ENCODE measurements around the gene C1GALT1. TPM values are rescaled to one million over a fixed set of nuclear protein-coding genes. Genes with fewer than 3 reads are reported as not detected.

Gene C1GALT1
- polyA plus RNA-seq, 3 donors: 12.5 to 47.7 (median 45.1) TPM

- Mint-ChIP-seq H3K4me1 (no peaks in the 10 kb centered on the region), H3K27me3 (ENCODE audit: low read depth in 3 of 3) (peaks cover 0 to 4% (median 1%) of the 10 kb centered on the region in 3 donors), H3K27ac (no peak overlapping the region), H3K4me3 (no peak overlapping the region), H3K9me3 (peaks cover 0 to 5% (median 4%) of the 10 kb centered on the region in 7 donors), H3K36me3 (no peaks in the 10 kb centered on the region)
- H3K9me3 ChIP-seq (replicated peaks in 1 of 2; ENCODE audit: control insufficient read depth in 1 of 2, insufficient read depth in 1 of 2, low read length in 2 of 2): no peaks in the 10 kb centered on the region
- H3K9ac ChIP-seq (ENCODE audit: insufficient read depth, low read length, poor library complexity, severe bottlenecking): no peak overlapping the region
- DNase-seq: no peak
- no peaks in the 10 kb centered on the region for H3K36me3 ChIP-seq (replicated peaks in 1 of 2; ENCODE audit: control insufficient read depth in 1 of 2, insufficient read depth in 2 of 2, low read length in 2 of 2)
- H3K4me3 ChIP-seq (replicated peaks in 1 of 3; ENCODE audit: low read depth in 2 of 3, low read length in 3 of 3): no peak overlapping the region
- no peaks in the 10 kb centered on the region for H3K79me2 ChIP-seq (ENCODE audit: insufficient read depth, low read length)
- no peak overlapping the region for H2AFZ ChIP-seq (ENCODE audit: insufficient read depth, low read depth, low read length, poor library complexity, severe bottlenecking)
- no peaks in the 10 kb centered on the region for H4K20me1 ChIP-seq (ENCODE audit: insufficient read depth, low read length)
- intact Hi-C loops (cut with micrococcal nuclease): no loop called here
- 0% methylated on average over 1 of the region's 3 CpGs for WGBS (ENCODE audit: insufficient coverage)
- no peak overlapping the region for H3K4me2 ChIP-seq (replicated peaks; ENCODE audit: extremely low read depth, low read length, poor library complexity, severe bottlenecking)
- no peaks in the 10 kb centered on the region for H3K4me1 ChIP-seq (ENCODE audit: control insufficient read depth in 1 of 2, insufficient read depth in 2 of 2, low read length in 2 of 2)
- no peaks in the 10 kb centered on the region for H3K27me3 ChIP-seq (ENCODE audit: control insufficient read depth in 2 of 2, insufficient read depth in 2 of 2, low read length in 2 of 2)
- TF ChIP-seq CTCF (IDR thresholded peaks at IDR 0.05): no peak
- H3K27ac ChIP-seq (ENCODE audit: low read depth in 1 of 2, low read length in 2 of 2): no peak overlapping the region
Measured at GRCh38 chr7:7276161-7276560, 93.8 kb downstream of the C1GALT1 start.

GRCh38 chr7:7290429-7291122 lies 108.2 kb downstream of the C1GALT1 start:
- H3K79me2 ChIP-seq (ENCODE audit: insufficient read depth, low read length): no peaks in the 10 kb centered on the region
- H3K4me2 ChIP-seq (replicated peaks; ENCODE audit: extremely low read depth, low read length, poor library complexity, severe bottlenecking): no peak overlapping the region
- no peak overlapping the region for H3K4me3 ChIP-seq (replicated peaks in 1 of 3; ENCODE audit: low read depth in 2 of 3, low read length in 3 of 3)
- no peak overlapping the region for H3K4me3 Mint-ChIP-seq
- H3K9me3 Mint-ChIP-seq: peaks cover 0 to 6% (median 2%) of the 10 kb centered on the region in 7 donors
- no peak for DNase-seq
- no peak overlapping the region for H3K27ac Mint-ChIP-seq
- TF ChIP-seq CTCF (IDR thresholded peaks at IDR 0.05): no peak
- no peak overlapping the region for H3K9ac ChIP-seq (ENCODE audit: insufficient read depth, low read length, poor library complexity, severe bottlenecking)
- no peaks in the 10 kb centered on the region for H3K36me3 ChIP-seq (replicated peaks in 1 of 2; ENCODE audit: control insufficient read depth in 1 of 2, insufficient read depth in 2 of 2, low read length in 2 of 2)
- H3K27me3 Mint-ChIP-seq (ENCODE audit: low read depth in 3 of 3): peaks cover 0 to 3% (median 2%) of the 10 kb centered on the region in 3 donors
- intact Hi-C loops (cut with micrococcal nuclease): no loop called here
- H3K27me3 ChIP-seq (ENCODE audit: control insufficient read depth in 2 of 2, insufficient read depth in 2 of 2, low read length in 2 of 2): no peaks in the 10 kb centered on the region
- 100% methylated on average over 1 of the region's 5 CpGs for WGBS (ENCODE audit: insufficient coverage)
- H3K9me3 ChIP-seq (replicated peaks in 1 of 2; ENCODE audit: control insufficient read depth in 1 of 2, insufficient read depth in 1 of 2, low read length in 2 of 2): no peaks in the 10 kb centered on the region
- H3K27ac ChIP-seq (ENCODE audit: low read depth in 1 of 2, low read length in 2 of 2): no peak overlapping the region
- no peaks in the 10 kb centered on the region for H3K4me1 ChIP-seq (ENCODE audit: control insufficient read depth in 1 of 2, insufficient read depth in 2 of 2, low read length in 2 of 2)
- no peaks in the 10 kb centered on the region for H4K20me1 ChIP-seq (ENCODE audit: insufficient read depth, low read length)
- no peak overlapping the region for H2AFZ ChIP-seq (ENCODE audit: insufficient read depth, low read depth, low read length, poor library complexity, severe bottlenecking)
- H3K36me3 Mint-ChIP-seq: no peaks in the 10 kb centered on the region
- H3K4me1 Mint-ChIP-seq: no peaks in the 10 kb centered on the region
